ENCODE measurements around the gene MANBA.

Gene MANBA

GRCh38 chr4:102760645-102761295, at the start of gene MANBA:
MANBA (minus strand) TSS chr4:102760968; CDS start chr4:102760894, 74 bp downstream.
- DNase-seq (ENCODE audit: low spot score) = peak; percentile 89

- no peak for DNase-seq (ENCODE audit: low spot score)
Measured at GRCh38 chr4:102809691-102810090, 48.9 kb upstream of the MANBA start.

GRCh38 chr4:102809190-102809589, 48.4 kb upstream of the MANBA start:
- DNase-seq (ENCODE audit: low spot score) = no peak

DNA sequence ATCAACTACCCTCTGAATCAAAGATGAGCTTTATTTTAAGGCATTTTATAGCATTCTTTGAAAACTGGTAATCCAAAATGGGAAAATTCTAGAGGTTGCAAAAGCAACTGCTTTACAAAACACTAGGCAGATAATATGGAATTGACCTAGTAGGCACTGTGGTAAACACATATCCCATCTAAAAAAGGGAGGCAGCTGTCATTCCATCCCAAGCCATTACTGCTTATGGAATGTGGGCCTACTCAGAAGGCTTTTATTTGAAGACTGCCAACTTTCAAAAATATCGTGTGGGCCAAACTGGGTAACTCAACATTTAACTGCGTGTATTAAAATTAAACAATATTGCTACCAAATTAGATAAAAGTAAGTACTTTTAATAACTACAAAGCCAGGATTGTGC, 47.2 kb upstream of the MANBA start:
- no peak for DNase-seq (ENCODE audit: low spot score)

DNA sequence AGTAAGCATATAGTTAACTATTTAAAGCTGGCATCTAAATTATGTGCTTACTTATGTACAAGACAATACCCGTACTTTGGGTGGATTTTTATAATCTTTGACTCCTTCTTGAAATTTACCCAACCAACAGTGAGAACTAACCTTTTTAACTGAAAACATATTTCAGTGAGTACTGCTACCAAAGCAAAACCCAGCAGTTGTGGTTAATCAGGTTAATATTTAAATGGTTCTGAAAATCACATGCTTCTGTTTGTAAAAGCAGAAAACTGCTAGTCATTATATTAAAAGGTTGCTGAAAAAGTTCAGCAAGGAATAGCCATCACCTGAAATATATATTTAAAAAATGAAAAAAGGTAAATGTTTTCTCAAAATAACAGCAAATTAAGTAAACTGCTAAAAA, 46.6 kb upstream of the MANBA start:
- no peak for DNase-seq (ENCODE audit: low spot score)

DNA sequence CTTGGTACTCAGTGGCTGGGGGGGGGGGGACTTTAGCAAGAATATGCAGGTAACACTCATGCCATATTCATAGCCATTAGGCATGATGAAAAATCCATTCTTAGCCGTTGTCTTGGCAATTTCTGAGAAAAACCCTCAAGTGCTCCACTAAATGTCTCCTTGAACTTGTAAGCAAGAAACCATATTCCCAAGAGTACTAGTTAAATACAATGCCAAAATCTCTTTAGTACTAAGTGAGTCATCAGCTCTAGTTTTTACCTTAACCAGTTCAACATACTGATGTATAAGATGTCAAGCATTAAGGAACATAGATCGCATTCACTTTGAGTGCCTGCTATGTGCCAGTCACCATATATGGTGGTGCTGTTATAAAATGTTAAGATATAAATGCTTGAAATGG, 39.0 kb upstream of the MANBA start:
- DNase-seq (ENCODE audit: low spot score) = no peak

DNA sequence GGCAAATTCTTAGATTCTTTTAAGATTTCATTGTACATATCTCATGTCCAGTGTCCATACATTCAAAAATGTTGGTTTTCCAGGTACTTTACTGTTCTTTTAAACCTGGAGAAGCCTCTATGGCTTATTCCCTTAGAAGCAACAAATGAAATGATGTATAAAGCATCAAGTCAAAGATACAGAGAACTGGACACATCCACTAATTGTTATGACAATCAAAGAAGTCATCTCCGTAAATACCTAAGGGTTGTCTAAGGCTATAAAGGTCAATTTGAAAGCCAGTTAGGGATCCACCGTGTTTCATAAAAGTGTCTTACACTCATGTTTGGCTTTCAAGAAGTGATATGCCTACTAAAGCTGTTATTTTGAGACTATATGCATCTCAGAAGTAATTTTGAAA, 34.2 kb upstream of the MANBA start:
- no peak for DNase-seq (ENCODE audit: low spot score)

DNA sequence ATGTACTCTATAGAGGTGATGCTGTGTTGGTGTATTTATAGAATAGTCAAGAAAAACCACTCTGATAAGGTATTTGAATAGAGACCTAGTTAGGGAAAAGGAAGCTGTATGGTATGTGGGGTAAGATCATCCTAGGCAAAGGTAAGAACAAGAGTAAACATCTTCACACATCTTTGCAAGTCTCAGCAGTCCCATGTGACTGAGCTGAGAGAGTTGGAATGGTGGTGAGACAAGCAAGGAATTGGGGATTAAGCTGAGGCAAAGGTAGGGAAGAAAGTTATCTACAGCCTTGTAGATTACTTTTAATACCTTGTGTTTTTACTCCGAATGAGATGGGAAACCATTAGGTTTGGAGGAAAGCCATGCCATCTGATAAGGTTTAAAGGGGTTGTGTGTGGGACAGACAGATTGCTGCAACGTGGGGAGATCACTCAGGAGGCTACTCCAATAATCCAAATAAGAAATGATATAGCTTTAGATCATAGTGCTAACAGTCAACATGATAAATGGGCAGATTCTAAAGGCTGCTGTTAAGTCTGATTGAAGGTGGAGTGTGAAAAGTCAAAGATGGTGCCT, 31.7 kb upstream of the MANBA start:
- DNase-seq (ENCODE audit: low spot score) = no peak

- no peak for DNase-seq (ENCODE audit: low spot score)
Measured at GRCh38 chr4:102791318-102791835, 30.6 kb upstream of the MANBA start.

DNA sequence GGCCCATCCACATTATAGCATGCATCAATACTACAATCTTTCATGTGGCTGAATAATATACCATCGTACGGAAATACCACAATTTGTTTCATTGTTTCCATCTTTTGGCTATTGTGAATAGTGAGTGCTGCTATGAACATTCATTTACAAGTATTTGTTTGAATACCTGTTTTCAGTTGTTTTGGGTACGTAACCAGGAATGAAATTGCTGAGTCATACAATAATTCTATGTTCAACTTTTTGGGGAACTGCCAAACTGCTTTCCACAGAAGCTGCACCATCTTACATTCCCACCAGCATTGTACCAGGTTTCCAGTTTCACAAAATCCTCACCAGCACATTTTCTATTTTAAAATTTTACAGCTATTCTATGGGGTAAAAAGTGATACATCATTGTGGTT, 28.5 kb upstream of the MANBA start:
- DNase-seq (ENCODE audit: low spot score) = no peak

DNA sequence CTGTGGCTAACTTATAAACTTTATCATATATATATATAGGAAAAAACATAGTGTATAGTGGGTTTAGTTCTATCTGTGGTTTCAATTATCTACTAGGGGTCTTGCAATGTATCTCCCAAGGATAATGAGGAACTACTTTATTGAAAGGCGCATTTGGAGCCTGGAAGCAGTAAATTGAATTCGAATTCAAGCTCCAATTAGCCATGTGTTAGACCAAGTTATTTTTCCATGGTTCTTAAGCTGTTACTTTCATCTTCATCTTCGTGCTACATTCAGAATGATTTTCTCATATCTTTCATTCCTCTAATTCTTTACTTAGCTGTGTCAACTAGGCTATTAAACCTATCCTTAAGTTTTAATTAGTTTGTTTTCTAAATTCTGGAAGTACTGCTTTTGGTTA, 27.2 kb upstream of the MANBA start:
- no peak for DNase-seq (ENCODE audit: low spot score)

- no peak for DNase-seq (ENCODE audit: low spot score)
Measured at GRCh38 chr4:102787096-102787881, 26.5 kb upstream of the MANBA start.

DNA sequence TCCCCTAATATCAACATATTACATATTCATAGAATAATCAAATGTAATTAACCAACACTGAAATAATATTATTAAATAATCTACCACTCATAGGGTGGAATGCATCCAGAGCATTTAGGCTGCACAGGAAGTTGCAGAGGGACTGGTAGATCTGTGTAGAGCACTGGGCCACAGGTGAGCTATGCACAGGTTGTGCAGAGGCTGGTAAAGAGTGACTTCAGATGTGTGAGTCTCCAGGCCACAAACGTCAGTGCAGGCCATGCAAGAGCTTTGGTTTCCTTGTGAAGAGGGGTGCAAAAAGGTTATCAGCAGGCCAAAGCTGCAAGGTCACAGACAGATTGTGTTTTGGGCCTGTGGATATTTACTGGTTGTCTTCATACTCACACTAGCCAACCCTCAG, 25.5 kb upstream of the MANBA start:
- DNase-seq (ENCODE audit: low spot score) = no peak

- DNase-seq (ENCODE audit: low spot score) = no peak
Measured at GRCh38 chr4:102783006-102783405, 22.2 kb upstream of the MANBA start.

GRCh38 chr4:102781570-102781969, 20.8 kb upstream of the MANBA start:
- DNase-seq (ENCODE audit: low spot score) = no peak

GRCh38 chr4:102780476-102781144, 19.8 kb upstream of the MANBA start:
- DNase-seq (ENCODE audit: low spot score) = no peak

GRCh38 chr4:102779204-102779603, 18.4 kb upstream of the MANBA start:
- no peak for DNase-seq (ENCODE audit: low spot score)

GRCh38 chr4:102778720-102779119, 18.0 kb upstream of the MANBA start:
- no peak for DNase-seq (ENCODE audit: low spot score)

DNA sequence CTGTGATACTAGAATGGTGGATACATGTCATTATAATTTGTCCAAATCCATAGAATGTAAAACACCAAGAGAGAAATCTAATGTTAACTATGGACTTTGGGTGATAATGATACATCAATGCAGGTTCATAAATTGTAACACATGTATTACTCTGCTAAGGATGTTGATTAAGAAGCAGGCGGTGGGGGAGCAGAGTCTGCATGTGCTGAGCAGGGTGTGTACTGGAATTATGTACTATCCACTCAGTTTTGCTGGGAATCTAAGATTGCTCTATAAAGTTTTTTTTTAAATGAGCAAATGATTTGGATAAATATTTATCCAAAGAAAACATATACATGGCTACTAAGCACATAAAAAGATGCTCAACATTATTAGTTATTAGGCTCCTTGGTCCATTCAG, 15.0 kb upstream of the MANBA start:
- DNase-seq (ENCODE audit: low spot score) = no peak

DNA sequence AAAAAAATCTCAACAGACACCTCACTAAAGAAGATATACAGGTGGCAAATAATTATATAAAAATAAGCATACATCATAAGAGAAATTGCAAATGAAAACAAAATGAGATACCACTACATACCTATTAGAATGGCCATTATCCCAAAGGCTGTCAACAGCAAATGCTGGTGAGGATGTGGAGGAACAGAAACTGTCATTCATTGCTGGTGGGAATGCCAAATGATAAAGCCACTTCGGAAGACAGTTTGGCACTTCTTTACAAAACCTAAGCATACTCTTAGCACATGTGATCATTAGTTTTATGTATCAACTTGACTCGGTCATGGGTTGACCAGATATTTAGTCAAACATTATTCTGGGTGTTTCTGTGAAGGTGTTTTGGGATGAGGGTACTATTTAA, 13.5 kb upstream of the MANBA start:
- DNase-seq (ENCODE audit: low spot score) = no peak

DNA sequence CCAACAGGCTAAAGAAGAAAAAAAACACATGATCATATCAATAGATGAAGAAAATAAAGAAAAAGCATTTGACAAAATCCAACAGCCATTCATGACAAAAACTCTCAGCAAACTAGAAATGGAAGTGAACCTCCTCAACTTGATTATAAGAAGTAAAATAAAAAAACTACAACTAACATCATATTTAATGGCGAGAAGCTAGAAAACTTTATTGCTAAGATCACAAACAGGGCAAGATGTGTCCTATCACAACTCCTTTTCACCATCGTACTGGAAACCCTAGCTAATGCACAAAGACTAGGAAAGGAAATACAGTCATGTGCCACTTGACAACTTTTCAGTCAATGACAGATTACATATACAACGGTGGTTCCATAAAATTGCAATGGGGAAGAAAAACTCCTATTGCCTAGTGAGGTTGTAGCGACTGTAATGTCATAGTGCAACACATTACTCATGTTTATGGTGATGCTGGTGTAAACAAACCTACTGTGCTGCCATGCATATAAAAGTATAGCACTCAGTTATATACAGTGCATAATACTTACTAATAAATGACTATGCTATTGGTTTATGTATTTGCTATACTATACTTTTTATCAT, 12.1 kb upstream of the MANBA start:
- DNase-seq (ENCODE audit: low spot score) = no peak

- no peak for DNase-seq (ENCODE audit: low spot score)
Measured at GRCh38 chr4:102764901-102765300, 4.1 kb upstream of the MANBA start.

Measured in ecto neural progenitor cell (in vitro differentiated cells).